Measurements from ENCODE around the gene RTRAF.

DNA sequence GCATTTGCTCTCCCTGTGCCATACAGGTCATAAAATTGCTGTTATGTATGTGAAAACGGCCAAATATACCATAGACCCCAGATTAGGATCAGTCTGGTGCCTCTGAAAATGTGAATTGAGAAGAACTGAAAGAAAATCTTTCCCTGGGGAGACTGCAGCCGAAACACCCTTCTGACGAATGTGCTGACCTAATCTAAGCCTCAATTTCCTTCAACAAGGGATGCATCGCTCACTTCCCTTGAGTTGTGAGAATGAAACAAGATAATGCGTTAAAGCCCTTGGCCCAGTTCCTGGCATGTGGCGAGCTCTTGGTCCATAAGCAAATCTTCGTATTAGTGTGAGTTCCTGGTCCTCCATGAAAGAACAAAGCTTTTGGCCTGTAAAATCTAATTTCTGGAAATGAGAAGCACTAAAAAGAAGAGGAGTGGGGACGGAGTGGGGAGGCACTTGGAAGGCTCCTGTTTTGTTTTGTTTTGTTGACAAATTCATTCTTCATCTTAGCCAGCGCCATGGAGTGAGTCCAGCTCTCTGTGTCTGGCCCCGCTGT lies 49.5 kb upstream of the RTRAF start:
- no peak for TF ChIP-seq POLR2AphosphoS5 (IDR thresholded peaks at IDR 0.05; ENCODE audit: low read depth)
- TF ChIP-seq, protein P1, sequence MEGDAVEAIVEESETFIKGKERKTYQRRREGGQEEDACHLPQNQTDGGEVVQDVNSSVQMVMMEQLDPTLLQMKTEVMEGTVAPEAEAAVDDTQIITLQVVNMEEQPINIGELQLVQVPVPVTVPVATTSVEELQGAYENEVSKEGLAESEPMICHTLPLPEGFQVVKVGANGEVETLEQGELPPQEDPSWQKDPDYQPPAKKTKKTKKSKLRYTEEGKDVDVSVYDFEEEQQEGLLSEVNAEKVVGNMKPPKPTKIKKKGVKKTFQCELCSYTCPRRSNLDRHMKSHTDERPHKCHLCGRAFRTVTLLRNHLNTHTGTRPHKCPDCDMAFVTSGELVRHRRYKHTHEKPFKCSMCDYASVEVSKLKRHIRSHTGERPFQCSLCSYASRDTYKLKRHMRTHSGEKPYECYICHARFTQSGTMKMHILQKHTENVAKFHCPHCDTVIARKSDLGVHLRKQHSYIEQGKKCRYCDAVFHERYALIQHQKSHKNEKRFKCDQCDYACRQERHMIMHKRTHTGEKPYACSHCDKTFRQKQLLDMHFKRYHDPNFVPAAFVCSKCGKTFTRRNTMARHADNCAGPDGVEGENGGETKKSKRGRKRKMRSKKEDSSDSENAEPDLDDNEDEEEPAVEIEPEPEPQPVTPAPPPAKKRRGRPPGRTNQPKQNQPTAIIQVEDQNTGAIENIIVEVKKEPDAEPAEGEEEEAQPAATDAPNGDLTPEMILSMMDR (conservative IDR thresholded peaks at IDR 0.05; ENCODE audit: low read depth in 2 of 2) = no peak
- TF ChIP-seq, protein P2, sequence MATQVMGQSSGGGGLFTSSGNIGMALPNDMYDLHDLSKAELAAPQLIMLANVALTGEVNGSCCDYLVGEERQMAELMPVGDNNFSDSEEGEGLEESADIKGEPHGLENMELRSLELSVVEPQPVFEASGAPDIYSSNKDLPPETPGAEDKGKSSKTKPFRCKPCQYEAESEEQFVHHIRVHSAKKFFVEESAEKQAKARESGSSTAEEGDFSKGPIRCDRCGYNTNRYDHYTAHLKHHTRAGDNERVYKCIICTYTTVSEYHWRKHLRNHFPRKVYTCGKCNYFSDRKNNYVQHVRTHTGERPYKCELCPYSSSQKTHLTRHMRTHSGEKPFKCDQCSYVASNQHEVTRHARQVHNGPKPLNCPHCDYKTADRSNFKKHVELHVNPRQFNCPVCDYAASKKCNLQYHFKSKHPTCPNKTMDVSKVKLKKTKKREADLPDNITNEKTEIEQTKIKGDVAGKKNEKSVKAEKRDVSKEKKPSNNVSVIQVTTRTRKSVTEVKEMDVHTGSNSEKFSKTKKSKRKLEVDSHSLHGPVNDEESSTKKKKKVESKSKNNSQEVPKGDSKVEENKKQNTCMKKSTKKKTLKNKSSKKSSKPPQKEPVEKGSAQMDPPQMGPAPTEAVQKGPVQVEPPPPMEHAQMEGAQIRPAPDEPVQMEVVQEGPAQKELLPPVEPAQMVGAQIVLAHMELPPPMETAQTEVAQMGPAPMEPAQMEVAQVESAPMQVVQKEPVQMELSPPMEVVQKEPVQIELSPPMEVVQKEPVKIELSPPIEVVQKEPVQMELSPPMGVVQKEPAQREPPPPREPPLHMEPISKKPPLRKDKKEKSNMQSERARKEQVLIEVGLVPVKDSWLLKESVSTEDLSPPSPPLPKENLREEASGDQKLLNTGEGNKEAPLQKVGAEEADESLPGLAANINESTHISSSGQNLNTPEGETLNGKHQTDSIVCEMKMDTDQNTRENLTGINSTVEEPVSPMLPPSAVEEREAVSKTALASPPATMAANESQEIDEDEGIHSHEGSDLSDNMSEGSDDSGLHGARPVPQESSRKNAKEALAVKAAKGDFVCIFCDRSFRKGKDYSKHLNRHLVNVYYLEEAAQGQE (IDR thresholded peaks at IDR 0.05; ENCODE audit: unreplicated experiment) = no peak
- TF ChIP-seq EZH2 (IDR thresholded peaks at IDR 0.05; ENCODE audit: low read depth, unreplicated experiment) = no peak
